ENCODE measurements around the gene MAGI2. TPM values are rescaled to one million over a fixed set of nuclear protein-coding genes. Genes with fewer than 3 reads are reported as not detected.
A peak's percentile ranks its signal among the peaks of the same experiment; 100 is the strongest.

Gene MAGI2
- polyA plus RNA-seq (2013, experiment 1 of 2) = 2.8 TPM
- 3.0 TPM for polyA plus RNA-seq (2013, experiment 2 of 2)

GRCh38 chr7:79453558-79454360 lies at the start of gene MAGI2:
MAGI2 (minus strand) TSS chr7:79453667; CDS start chr7:79453320, 347 bp downstream.
- Histone ChIP-seq H3K27me3 (ENCODE audit: control insufficient read depth in 3 of 3, insufficient read depth in 3 of 3, low read depth in 1 of 3, low read length in 3 of 3) (peaks cover 0 to 3% (median 0%) of the 10 kb centered on the region in 3 experiments), H3K14ac (ENCODE audit: low read length) (peak within 1 kb of the TSS; percentile 43), H4K91ac (ENCODE audit: low read depth, low read length, poor library complexity) (no peak within 1 kb of the TSS), H2AK5ac (ENCODE audit: low read depth, low read length) (peak within 1 kb of the TSS; percentile 49), H3K4me3 (ENCODE audit: low read length in 2 of 2) (peak within 1 kb of the TSS; percentile 66 to 82), H2BK12ac (ENCODE audit: low read length) (peak within 1 kb of the TSS; percentile 41), H3K4me2 (ENCODE audit: insufficient read depth, low read length, poor library complexity, severe bottlenecking) (peak within 1 kb of the TSS; percentile 95), H3K9me3 (replicated peaks in 1 of 2; ENCODE audit: control insufficient read depth in 2 of 2, insufficient read depth in 1 of 2, low read depth in 1 of 2, low read length in 2 of 2) (no peaks in the 10 kb centered on the region), H3K27ac (replicated peaks; ENCODE audit: low read length) (peak within 1 kb of the TSS; percentile 25), H3K79me1 (ENCODE audit: low read depth, low read length) (no peaks in the 10 kb centered on the region), H3K18ac (ENCODE audit: low read length) (peak within 1 kb of the TSS; percentile 83), H3K9ac (ENCODE audit: low read depth, low read length, poor library complexity) (peak within 1 kb of the TSS; percentile 97), H2AFZ (ENCODE audit: low read length) (peak within 1 kb of the TSS; percentile 97), H3K36me3 (replicated peaks in 1 of 2; ENCODE audit: control insufficient read depth in 2 of 2, insufficient read depth in 2 of 2, low read length in 2 of 2) (peaks cover 0 to 32% of the 10 kb centered on the region in 2 donors), H2BK15ac (ENCODE audit: low read length) (peak within 1 kb of the TSS; percentile 40), H4K8ac (ENCODE audit: low read depth, low read length) (peak within 1 kb of the TSS; percentile 97), H3K4me1 (ENCODE audit: control insufficient read depth in 2 of 2, insufficient read depth in 1 of 2, low read depth in 1 of 2, low read length in 2 of 2) (peaks cover 1 to 2% of the 10 kb centered on the region in 2 donors), H2BK5ac (ENCODE audit: low read length) (peak within 1 kb of the TSS; percentile 70), H2BK120ac (ENCODE audit: low read depth, low read length) (peak within 1 kb of the TSS; percentile 44), H3K23ac (ENCODE audit: low read depth, low read length, poor library complexity) (peak within 1 kb of the TSS; percentile 77), H3K4ac (ENCODE audit: low read length) (no peak within 1 kb of the TSS)
- no CpG with 5 or more reads among the region's 67 CpGs for WGBS, 2 donors (ENCODE audit: extremely low coverage in 2 of 2, insufficient read length in 2 of 2, insufficient replicate concordance in 1 of 2)
- peak; percentile 43 for DNase-seq (ENCODE audit: low spot score)

- H2BK5ac ChIP-seq (ENCODE audit: low read length) = no peak overlapping the region
- no peak overlapping the region for H3K4me2 ChIP-seq (ENCODE audit: insufficient read depth, low read length, poor library complexity, severe bottlenecking)
- no peak overlapping the region for H3K27ac ChIP-seq (replicated peaks; ENCODE audit: low read length)
- no peak overlapping the region for H2BK15ac ChIP-seq (ENCODE audit: low read length)
- H2BK12ac ChIP-seq (ENCODE audit: low read length) = no peak overlapping the region
- no CpG with 5 or more reads among the region's 1 CpG for WGBS, 2 donors (ENCODE audit: extremely low coverage in 2 of 2, insufficient read length in 2 of 2, insufficient replicate concordance in 1 of 2)
- H4K8ac ChIP-seq (ENCODE audit: low read depth, low read length) = no peak overlapping the region
- DNase-seq (ENCODE audit: low spot score) = no peak
- no peak overlapping the region for H3K14ac ChIP-seq (ENCODE audit: low read length)
- H2AFZ ChIP-seq (ENCODE audit: low read length) = no peak overlapping the region
- no peak overlapping the region for H3K4ac ChIP-seq (ENCODE audit: low read length)
- no peak overlapping the region for H3K4me3 ChIP-seq (ENCODE audit: low read length in 2 of 2)
- no peak overlapping the region for H3K23ac ChIP-seq (ENCODE audit: low read depth, low read length, poor library complexity)
- no peak overlapping the region for H4K91ac ChIP-seq (ENCODE audit: low read depth, low read length, poor library complexity)
- no peak overlapping the region for H3K9ac ChIP-seq (ENCODE audit: low read depth, low read length, poor library complexity)
- no peaks in the 10 kb centered on the region for H3K79me1 ChIP-seq (ENCODE audit: low read depth, low read length)
- H2BK120ac ChIP-seq (ENCODE audit: low read depth, low read length) = no peak overlapping the region
- H3K18ac ChIP-seq (ENCODE audit: low read length) = no peak overlapping the region
- no peak overlapping the region for H2AK5ac ChIP-seq (ENCODE audit: low read depth, low read length)
- peaks cover 0 to 7% of the 10 kb centered on the region in 2 donors for H3K4me1 ChIP-seq (ENCODE audit: control insufficient read depth in 2 of 2, insufficient read depth in 1 of 2, low read depth in 1 of 2, low read length in 2 of 2)
- H3K36me3 ChIP-seq (replicated peaks in 1 of 2; ENCODE audit: control insufficient read depth in 2 of 2, insufficient read depth in 2 of 2, low read length in 2 of 2) = no peaks in the 10 kb centered on the region
- no peaks in the 10 kb centered on the region for H3K27me3 ChIP-seq (ENCODE audit: control insufficient read depth in 3 of 3, insufficient read depth in 3 of 3, low read depth in 1 of 3, low read length in 3 of 3)
- H3K9me3 ChIP-seq (replicated peaks in 1 of 2; ENCODE audit: control insufficient read depth in 2 of 2, insufficient read depth in 1 of 2, low read depth in 1 of 2, low read length in 2 of 2) = no peaks in the 10 kb centered on the region
Observed at GRCh38 chr7:79502151-79502550, 48.7 kb upstream of the MAGI2 start.

DNA sequence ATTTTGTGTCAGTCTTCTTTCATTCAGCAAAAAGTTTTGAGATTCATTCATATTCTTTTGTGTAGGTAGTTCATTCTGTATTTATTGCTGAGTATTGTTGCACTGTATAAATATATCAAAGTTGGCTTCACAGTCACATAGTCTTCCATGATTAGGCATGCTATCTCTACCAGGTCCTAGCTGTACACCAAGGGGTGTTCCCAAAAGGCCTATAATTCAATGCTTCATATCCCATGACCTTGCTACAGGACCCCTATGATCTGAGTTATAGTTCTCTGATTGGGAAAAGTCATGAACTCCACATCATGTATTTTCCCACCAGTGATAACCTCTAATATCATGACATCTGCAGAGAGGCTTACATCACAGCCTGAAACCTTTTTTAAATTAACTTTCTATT lies 47.3 kb upstream of the MAGI2 start:
- no peak for DNase-seq (ENCODE audit: low spot score)
- Histone ChIP-seq H2BK12ac (ENCODE audit: low read length) (no peak overlapping the region), H3K23ac (ENCODE audit: low read depth, low read length, poor library complexity) (no peak overlapping the region), H3K18ac (ENCODE audit: low read length) (no peak overlapping the region), H3K9ac (ENCODE audit: low read depth, low read length, poor library complexity) (no peak overlapping the region), H3K36me3 (replicated peaks in 1 of 2; ENCODE audit: control insufficient read depth in 2 of 2, insufficient read depth in 2 of 2, low read length in 2 of 2) (no peaks in the 10 kb centered on the region), H2BK5ac (ENCODE audit: low read length) (no peak overlapping the region), H3K4me1 (ENCODE audit: control insufficient read depth in 2 of 2, insufficient read depth in 1 of 2, low read depth in 1 of 2, low read length in 2 of 2) (peaks cover 0 to 5% of the 10 kb centered on the region in 2 donors), H3K79me1 (ENCODE audit: low read depth, low read length) (no peaks in the 10 kb centered on the region), H4K91ac (ENCODE audit: low read depth, low read length, poor library complexity) (no peak overlapping the region), H3K4me3 (ENCODE audit: low read length in 2 of 2) (no peak overlapping the region), H3K27me3 (ENCODE audit: control insufficient read depth in 3 of 3, insufficient read depth in 3 of 3, low read depth in 1 of 3, low read length in 3 of 3) (no peaks in the 10 kb centered on the region), H3K14ac (ENCODE audit: low read length) (no peak overlapping the region), H2AK5ac (ENCODE audit: low read depth, low read length) (no peak overlapping the region), H2BK15ac (ENCODE audit: low read length) (no peak overlapping the region), H3K4ac (ENCODE audit: low read length) (no peak overlapping the region), H3K4me2 (ENCODE audit: insufficient read depth, low read length, poor library complexity, severe bottlenecking) (no peak overlapping the region), H2AFZ (ENCODE audit: low read length) (no peak overlapping the region), H3K27ac (replicated peaks; ENCODE audit: low read length) (no peak overlapping the region), H4K8ac (ENCODE audit: low read depth, low read length) (no peak overlapping the region), H2BK120ac (ENCODE audit: low read depth, low read length) (no peak overlapping the region), H3K9me3 (replicated peaks in 1 of 2; ENCODE audit: control insufficient read depth in 2 of 2, insufficient read depth in 1 of 2, low read depth in 1 of 2, low read length in 2 of 2) (no peaks in the 10 kb centered on the region)

- no peak overlapping the region for H4K91ac ChIP-seq (ENCODE audit: low read depth, low read length, poor library complexity)
- no CpG with 5 or more reads among the region's 3 CpGs for WGBS, 2 donors (ENCODE audit: extremely low coverage in 2 of 2, insufficient read length in 2 of 2, insufficient replicate concordance in 1 of 2)
- H4K8ac ChIP-seq (ENCODE audit: low read depth, low read length) = no peak overlapping the region
- no peak overlapping the region for H3K14ac ChIP-seq (ENCODE audit: low read length)
- no peaks in the 10 kb centered on the region for H3K79me1 ChIP-seq (ENCODE audit: low read depth, low read length)
- no peak overlapping the region for H2BK120ac ChIP-seq (ENCODE audit: low read depth, low read length)
- H3K36me3 ChIP-seq (replicated peaks in 1 of 2; ENCODE audit: control insufficient read depth in 2 of 2, insufficient read depth in 2 of 2, low read length in 2 of 2) = no peaks in the 10 kb centered on the region
- no peak overlapping the region for H2AFZ ChIP-seq (ENCODE audit: low read length)
- no peak overlapping the region for H3K18ac ChIP-seq (ENCODE audit: low read length)
- no peak overlapping the region for H3K27ac ChIP-seq (replicated peaks; ENCODE audit: low read length)
- no peak overlapping the region for H3K23ac ChIP-seq (ENCODE audit: low read depth, low read length, poor library complexity)
- no peak overlapping the region for H2BK5ac ChIP-seq (ENCODE audit: low read length)
- no peak overlapping the region for H3K4me2 ChIP-seq (ENCODE audit: insufficient read depth, low read length, poor library complexity, severe bottlenecking)
- H3K9ac ChIP-seq (ENCODE audit: low read depth, low read length, poor library complexity) = no peak overlapping the region
- no peak overlapping the region for H2AK5ac ChIP-seq (ENCODE audit: low read depth, low read length)
- no peak overlapping the region for H2BK15ac ChIP-seq (ENCODE audit: low read length)
- H3K27me3 ChIP-seq (ENCODE audit: control insufficient read depth in 3 of 3, insufficient read depth in 3 of 3, low read depth in 1 of 3, low read length in 3 of 3) = no peaks in the 10 kb centered on the region
- no peak for DNase-seq (ENCODE audit: low spot score)
- no peaks in the 10 kb centered on the region for H3K9me3 ChIP-seq (replicated peaks in 1 of 2; ENCODE audit: control insufficient read depth in 2 of 2, insufficient read depth in 1 of 2, low read depth in 1 of 2, low read length in 2 of 2)
- no peaks in the 10 kb centered on the region for H3K4me1 ChIP-seq (ENCODE audit: control insufficient read depth in 2 of 2, insufficient read depth in 1 of 2, low read depth in 1 of 2, low read length in 2 of 2)
- no peak overlapping the region for H3K4me3 ChIP-seq (ENCODE audit: low read length in 2 of 2)
- no peak overlapping the region for H3K4ac ChIP-seq (ENCODE audit: low read length)
- H2BK12ac ChIP-seq (ENCODE audit: low read length) = no peak overlapping the region
Observed at GRCh38 chr7:79497728-79498127, 44.3 kb upstream of the MAGI2 start.

Data from neuronal stem cell (in vitro differentiated cells).